Mesodermal cell (in vitro differentiated cells): ENCODE results near the gene SULT1A3.
"Not testable (repeated sequence)": the region's sequence is repeated elsewhere in the genome, so short reads cannot be mapped to it uniquely, and the experiment has no call there.

Source experiments
- H3K27ac ChIP-seq: 2 replicates; pipeline ENCODE4 v1.7.0; 2013; ENCODE audit warnings: mild to moderate bottlenecking, low read depth, low read length, moderate library complexity; ENCODE audit not compliant: severe bottlenecking
- H3K36me3 ChIP-seq: 2 replicates; pipeline ENCODE4 v1.7.1; 2013; ENCODE audit warnings: mild to moderate bottlenecking, low read length, moderate library complexity; ENCODE audit not compliant: control insufficient read depth, insufficient read depth
- H3K4me1 ChIP-seq: one replicate; pipeline ENCODE4 v1.7.1; 2013; ENCODE audit warnings: mild to moderate bottlenecking, low read length; ENCODE audit not compliant: insufficient read depth, control insufficient read depth, poor library complexity, severe bottlenecking
- H3K4me3 ChIP-seq: 2 replicates; pipeline ENCODE4 v1.7.0; 2013; ENCODE audit warnings: low read length, control low read depth, mild to moderate bottlenecking; ENCODE audit not compliant: insufficient read depth, poor library complexity, severe bottlenecking; ENCODE audit errors: extremely low read depth
- H3K9me3 ChIP-seq: 2 replicates; pipeline ENCODE4 v1.7.1; 2013; ENCODE audit warnings: mild to moderate bottlenecking, low read length, moderate library complexity; ENCODE audit not compliant: control insufficient read depth
- WGBS, 2 experiments: methylation state at CpG; one replicate each; pipeline ENCODE4 v1.1.5; 2013; ENCODE audit warnings: missing lambda C conversion rate in 2 of 2; ENCODE audit not compliant: insufficient coverage in 2 of 2; 5-methylcytosine and 5-hydroxymethylcytosine counted together

Gene SULT1A3

DNA sequence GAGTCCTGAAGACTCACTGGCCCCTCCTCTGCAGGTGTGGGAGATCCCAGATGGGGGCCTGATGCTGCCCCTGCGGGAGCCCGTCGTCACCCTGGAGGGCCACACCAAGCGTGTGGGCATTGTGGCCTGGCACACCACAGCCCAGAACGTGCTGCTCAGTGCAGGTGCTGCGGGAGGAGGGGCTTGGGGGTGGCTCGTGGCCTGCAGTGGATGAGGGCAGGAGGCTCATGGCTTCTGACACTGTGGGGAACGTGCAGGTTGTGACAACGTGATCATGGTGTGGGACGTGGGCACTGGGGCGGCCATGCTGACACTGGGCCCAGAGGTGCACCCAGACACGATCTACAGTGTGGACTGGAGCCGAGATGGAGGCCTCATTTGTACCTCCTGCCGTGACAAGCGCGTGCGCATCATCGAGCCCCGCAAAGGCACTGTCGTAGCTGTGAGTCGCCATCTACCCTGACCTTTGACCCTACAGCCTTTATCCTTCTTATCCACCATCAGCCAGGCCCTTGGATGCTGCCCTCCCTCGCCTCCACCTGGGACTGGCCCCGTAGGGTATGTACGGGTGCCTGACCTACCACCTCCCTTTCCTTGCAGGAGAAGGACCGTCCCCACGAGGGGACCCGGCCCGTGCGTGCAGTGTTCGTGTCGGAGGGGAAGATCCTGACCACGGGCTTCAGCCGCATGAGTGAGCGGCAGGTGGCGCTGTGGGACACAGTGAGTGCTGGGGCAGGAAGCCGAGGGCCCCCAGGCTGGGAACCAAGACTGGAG is 12.1 kb upstream of the SULT1A3 start:
- Histone ChIP-seq H3K27ac (no peak overlapping the region), H3K4me3 (no peak overlapping the region)
- WGBS, 2 experiments: 72 to 80% methylated on average over 25 to 32 of the region's 36 CpGs

DNA sequence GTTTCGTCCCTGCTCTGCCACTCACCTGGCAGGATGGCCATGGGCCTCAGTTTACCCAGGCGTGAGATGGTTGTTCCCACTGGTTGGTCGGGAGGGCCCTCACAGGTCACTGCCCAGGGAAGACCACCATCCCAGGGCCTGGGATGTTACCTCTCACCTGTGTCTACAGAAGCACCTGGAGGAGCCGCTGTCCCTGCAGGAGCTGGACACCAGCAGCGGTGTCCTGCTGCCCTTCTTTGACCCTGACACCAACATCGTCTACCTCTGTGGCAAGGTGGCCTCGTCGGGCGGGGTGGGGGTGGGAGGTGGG is 11.5 kb upstream of the SULT1A3 start:
- Histone ChIP-seq H3K36me3 (no peaks in the 10 kb centered on the region), H3K9me3 (no peaks in the 10 kb centered on the region), H3K4me3 (no peak overlapping the region), H3K4me1 (peaks cover 4% of the 10 kb centered on the region), H3K27ac (no peak overlapping the region)
- 83 to 94% methylated on average over 4 to 5 of the region's 9 CpGs for WGBS, 2 experiments

More for the DNA sequence above, 12.1 kb upstream of the SULT1A3 start:
- Histone ChIP-seq H3K9me3 (no peaks in the 10 kb centered on the region), H3K4me1 (peaks cover 4% of the 10 kb centered on the region), H3K36me3 (no peaks in the 10 kb centered on the region)

DNA sequence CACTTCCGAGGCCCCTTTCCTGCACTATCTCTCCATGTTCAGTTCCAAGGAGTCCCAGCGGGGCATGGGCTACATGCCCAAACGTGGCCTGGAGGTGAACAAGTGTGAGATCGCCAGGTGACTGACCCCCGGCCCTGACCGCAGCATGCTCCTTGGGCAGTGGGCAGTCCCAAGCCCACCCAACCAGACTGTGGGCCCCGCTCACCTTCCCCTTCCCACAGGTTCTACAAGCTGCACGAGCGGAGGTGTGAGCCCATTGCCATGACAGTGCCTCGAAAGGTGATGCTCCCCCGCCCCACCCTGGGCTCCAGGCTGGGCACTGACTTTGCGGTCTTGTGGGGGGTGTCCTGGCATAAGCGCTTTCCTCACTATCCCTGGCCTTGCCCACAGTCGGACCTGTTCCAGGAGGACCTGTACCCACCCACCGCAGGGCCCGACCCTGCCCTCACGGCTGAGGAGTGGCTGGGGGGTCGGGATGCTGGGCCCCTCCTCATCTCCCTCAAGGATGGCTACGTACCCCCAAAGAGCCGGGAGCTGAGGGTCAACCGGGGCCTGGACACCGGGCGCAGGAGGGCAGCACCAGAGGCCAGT is 11.0 kb upstream of the SULT1A3 start:
- Histone ChIP-seq H3K27ac (no peak overlapping the region), H3K4me1 (peaks cover 4% of the 10 kb centered on the region), H3K36me3 (no peaks in the 10 kb centered on the region), H3K4me3 (no peak overlapping the region), H3K9me3 (no peaks in the 10 kb centered on the region)
- WGBS, 2 experiments: 96 to 100% methylated on average over 3 to 17 of the region's 23 CpGs

DNA sequence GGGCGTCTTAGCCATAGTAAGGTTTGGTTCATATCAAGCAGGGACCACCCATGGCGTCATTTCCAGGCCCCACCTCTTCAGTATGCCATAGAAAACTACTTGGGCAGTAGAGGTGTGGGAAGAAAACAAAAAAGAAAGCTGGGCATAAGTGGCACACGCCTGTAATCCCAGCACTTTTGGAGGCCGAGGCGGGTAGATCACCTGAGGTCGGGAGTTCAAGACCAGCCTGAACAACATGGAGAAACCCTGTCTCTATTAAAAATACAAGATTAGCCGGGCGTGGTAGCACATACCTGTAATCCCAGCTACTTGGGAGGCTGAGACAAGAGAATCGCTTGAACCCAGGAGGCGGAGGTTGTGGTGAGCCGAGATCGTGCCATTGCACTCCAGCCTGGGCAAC is 7.9 kb upstream of the SULT1A3 start:
- H3K27ac ChIP-seq, H3K4me1 ChIP-seq, H3K4me3 ChIP-seq, H3K36me3 ChIP-seq, H3K9me3 ChIP-seq: not testable (repeated sequence)
- no CpG with 5 or more reads among the region's 12 CpGs for WGBS, 2 experiments

DNA sequence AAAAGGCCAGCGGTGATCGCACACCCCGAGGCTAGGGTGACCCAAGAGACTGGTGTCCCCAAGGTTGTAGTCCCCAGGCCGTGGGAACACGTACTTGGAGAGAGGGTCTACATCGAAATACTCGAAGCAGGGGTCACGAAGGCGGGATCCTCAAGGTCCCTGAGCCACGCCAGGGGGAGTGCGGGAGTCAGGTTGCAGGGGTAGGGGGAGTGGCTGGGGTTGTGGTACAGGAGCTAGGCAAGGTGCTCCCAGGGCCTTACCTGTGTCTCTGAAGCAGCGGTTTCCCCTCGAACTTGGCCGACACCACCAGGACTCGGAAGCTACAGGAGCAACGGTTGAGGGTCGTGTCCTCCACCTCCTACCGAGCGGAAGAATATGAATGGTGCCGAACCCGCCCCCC is 6.0 kb upstream of the SULT1A3 start:
- not testable (repeated sequence) for H3K9me3 ChIP-seq, H3K36me3 ChIP-seq, H3K4me1 ChIP-seq, H3K4me3 ChIP-seq, H3K27ac ChIP-seq
- WGBS, 2 experiments: no CpG with 5 or more reads among the region's 21 CpGs

DNA sequence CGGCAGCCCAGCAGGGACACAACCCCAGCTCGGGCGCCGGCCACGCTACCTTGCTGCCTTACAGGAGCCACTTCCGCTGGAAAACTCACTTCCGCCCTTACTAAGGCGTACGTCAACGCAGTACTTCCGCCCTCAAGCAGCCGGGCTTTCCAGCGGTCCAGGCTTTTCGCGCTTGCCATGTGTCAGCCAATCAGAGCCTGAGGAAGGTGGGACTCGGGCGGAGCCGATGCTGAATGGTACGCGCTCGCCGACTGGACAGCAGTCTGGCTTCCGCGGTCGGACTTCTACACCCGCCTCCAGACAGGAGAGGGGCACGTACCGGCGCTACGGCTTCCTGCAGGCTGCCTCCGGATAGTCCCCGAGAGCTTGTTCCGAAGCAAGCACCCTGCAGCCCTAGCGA is 5.4 kb upstream of the SULT1A3 start, which contains the start of the genes BOLA2B and SLX1A:
TSS of gene BOLA2B (minus strand) at position 52 of the 400 bp plus-strand sequence. CDS start 71 bp downstream, outside the sequence.
TSS of gene SLX1A (plus strand) at position 261 of the 400 bp plus-strand sequence. CDS start 210 bp downstream, outside the sequence.
- no CpG with 5 or more reads among the region's 34 CpGs for WGBS, 2 experiments
- peak within 1 kb of the TSS; percentile 32 for H3K4me3 ChIP-seq

DNA sequence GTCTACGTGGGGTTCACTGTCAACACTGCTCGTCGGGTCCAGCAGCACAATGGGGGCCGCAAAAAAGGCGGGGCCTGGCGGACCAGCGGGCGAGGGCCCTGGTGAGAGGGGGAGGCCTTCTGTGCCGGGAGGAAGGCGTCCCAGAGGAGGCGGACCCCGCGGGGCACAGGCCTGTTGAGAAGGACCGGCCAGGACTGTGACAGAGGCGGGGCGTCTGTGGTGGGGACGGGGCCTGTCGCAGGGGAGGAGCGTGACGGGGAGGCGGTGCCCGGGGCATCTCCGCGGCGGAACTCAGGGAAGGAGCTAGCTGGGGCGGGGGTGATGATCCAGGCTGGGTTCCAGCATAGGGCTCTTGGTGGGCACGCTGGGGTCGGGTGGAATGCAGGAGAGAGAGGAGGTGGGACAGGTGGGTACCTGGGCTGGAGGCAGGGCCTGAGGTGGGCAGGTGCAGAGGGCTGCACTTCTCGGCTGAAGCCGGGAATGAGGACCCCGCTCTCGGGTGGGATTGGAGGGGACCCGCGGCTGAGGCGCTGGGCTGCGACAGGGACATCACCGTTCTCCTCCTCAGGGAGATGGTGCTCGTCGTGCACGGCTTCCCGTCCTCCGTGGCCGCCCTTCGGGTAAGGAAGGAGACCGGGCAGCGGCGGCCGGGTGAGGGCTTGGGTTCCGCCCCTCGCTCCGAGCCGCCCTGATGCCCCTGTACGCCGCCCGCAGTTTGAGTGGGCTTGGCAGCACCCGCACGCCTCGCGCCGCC is 4.7 kb upstream of the SULT1A3 start:
- not testable (repeated sequence) for H3K36me3 ChIP-seq, H3K9me3 ChIP-seq, H3K4me1 ChIP-seq, H3K27ac ChIP-seq
- WGBS, 2 experiments: 6% methylated on average over 5 of the region's 60 CpGs; no CpG with 5 or more reads in 1 of the 2 experiments
- H3K4me3 ChIP-seq: peak overlapping the region; percentile 32

More for the DNA sequence above, 5.4 kb upstream of the SULT1A3 start, which contains the start of the genes BOLA2B and SLX1A:
- not testable (repeated sequence) for H3K27ac ChIP-seq, H3K4me1 ChIP-seq, H3K36me3 ChIP-seq, H3K9me3 ChIP-seq

DNA sequence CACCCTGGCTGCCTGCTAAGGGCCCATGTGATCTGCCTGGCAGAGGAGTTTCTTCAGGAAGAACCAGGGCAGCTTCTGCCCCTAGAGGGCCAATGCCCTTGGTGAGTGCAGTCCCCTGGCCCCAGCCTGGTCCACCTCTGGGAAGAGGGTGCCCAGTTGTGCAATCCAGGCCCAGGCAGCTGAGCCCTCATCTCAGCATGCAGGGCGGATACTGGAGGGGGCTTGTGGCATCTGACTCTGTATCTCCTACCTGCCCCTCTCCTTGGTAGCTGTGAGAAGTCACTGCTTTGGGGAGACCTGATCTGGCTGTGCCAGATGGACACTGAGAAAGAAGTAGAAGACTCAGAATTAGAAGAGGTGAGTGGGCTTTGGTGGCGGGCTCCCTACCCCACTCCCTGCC is 2.1 kb upstream of the SULT1A3 start:
- H3K36me3 ChIP-seq, H3K4me1 ChIP-seq, H3K9me3 ChIP-seq, H3K4me3 ChIP-seq, H3K27ac ChIP-seq: not testable (repeated sequence)
- WGBS, 2 experiments: no CpG with 5 or more reads among the region's 2 CpGs

DNA sequence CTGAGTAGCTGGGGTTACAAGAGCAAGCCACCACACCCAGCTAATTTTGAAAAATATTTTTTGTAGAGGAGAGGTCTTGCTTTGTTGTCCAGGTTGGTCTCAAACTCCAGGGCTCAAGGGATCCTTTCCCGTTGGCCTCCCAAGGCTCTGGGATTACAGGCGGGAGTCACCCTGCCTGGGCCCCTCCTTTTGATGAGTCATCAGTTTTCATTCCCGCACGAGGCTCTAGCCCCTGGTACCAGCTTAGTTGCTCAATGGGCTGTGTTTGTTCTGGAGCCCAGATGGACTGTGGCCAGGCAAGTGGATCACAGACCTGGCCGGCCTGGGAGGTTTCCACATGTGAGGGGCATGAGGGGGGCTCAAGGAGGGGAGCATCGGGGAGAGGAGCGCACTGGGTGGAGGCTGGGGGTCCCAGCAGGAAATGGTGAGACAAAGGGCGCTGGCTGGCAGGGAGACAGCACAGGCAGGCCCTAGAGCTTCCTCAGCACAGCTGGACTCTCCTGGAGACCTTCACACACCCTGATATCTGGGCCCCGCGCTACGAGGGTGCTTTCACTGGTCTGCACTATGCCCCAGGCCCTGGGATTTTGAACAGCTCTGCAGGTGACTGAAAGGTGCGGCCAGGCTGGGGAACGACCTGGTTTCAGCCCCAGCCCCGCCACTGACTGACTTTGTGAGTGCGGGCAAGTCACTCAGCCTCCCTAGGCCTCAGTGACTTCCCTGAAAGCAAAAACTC is 721 bp downstream of the SULT1A3 start:
- H3K27ac ChIP-seq, H3K4me3 ChIP-seq, H3K9me3 ChIP-seq, H3K36me3 ChIP-seq, H3K4me1 ChIP-seq: not testable (repeated sequence)
- WGBS, 2 experiments: no CpG with 5 or more reads among the region's 15 CpGs

DNA sequence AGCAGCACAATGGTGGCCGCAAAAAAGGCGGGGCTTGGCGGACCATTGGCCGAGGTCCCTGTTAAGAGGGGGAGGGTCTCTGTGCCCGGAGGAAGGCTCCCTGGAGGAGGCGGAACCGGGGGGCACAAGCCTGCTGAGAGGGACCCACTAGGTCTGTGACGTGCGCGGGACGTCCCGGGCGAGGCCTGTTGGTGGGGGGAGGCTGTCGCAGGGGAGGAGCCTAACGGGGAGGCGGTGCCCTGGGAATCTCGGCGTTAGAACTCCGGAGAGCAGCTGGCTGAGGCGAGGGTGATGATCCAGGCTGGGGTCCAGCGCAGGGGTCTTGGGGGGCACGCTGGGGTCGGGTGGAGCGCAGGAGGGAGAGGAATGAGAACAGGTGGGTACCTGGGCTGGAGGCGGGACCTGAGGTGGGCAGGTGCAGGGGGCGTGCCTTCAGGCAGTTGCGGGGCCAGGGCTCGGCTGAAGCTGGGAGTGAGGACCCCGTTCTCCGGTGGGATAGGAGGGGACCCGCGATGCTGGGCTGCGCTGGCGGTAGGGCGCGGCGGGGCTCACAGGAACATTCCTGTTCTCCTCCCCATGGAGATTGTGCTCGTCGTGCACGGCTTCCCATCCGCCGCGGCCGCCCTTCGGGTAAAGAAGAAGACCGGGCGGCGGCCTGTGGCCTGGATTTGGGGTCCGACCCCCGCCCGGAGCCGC is 6.6 kb downstream of the SULT1A3 start:
- not testable (repeated sequence) for H3K36me3 ChIP-seq, H3K4me1 ChIP-seq, H3K27ac ChIP-seq, H3K9me3 ChIP-seq
- H3K4me3 ChIP-seq: peak overlapping the region; percentile 31
- 1% methylated on average over 7 of the region's 52 CpGs; no CpG with 5 or more reads in 1 of the 2 experiments for WGBS, 2 experiments
